Rectal smooth muscle tissue (tissue), 1 donor: Measurements from ENCODE around the gene ZIC5.

Source experiments
- H3K27ac ChIP-seq: one replicate; pipeline ENCODE4 v1.7.0; 2013; ENCODE audit warnings: low read depth, low read length, inconsistent platforms
- H3K27me3 ChIP-seq: one replicate; pipeline ENCODE4 v1.7.0; 2013; ENCODE audit warnings: low read length; ENCODE audit not compliant: control insufficient read depth, insufficient read depth
- H3K36me3 ChIP-seq: one replicate; pipeline ENCODE4 v1.7.0; 2013; ENCODE audit warnings: low read length; ENCODE audit not compliant: control insufficient read depth, insufficient read depth
- H3K4me1 ChIP-seq: one replicate; pipeline ENCODE4 v1.7.0; 2013; ENCODE audit warnings: low read length; ENCODE audit not compliant: control insufficient read depth, insufficient read depth
- H3K4me3 ChIP-seq: one replicate; pipeline ENCODE4 v1.7.0; 2013; ENCODE audit warnings: low read length
- H3K9ac ChIP-seq: one replicate; pipeline ENCODE4 v1.7.0; 2013; ENCODE audit warnings: low read length

The ZIC5 gene

GRCh38 chr13:99977912-99978798 lies 6.6 kb upstream of the ZIC5 start:
- Histone ChIP-seq H3K27ac (no peak overlapping the region), H3K4me3 (no peak overlapping the region), H3K9ac (no peak overlapping the region), H3K36me3 (no peaks in the 10 kb centered on the region), H3K4me1 (no peaks in the 10 kb centered on the region), H3K27me3 (peaks cover 74% of the 10 kb centered on the region)

- no peaks in the 10 kb centered on the region for H3K4me1 ChIP-seq
- peaks cover 73% of the 10 kb centered on the region for H3K27me3 ChIP-seq
- no peak overlapping the region for H3K4me3 ChIP-seq
- no peaks in the 10 kb centered on the region for H3K36me3 ChIP-seq
- no peak overlapping the region for H3K9ac ChIP-seq
- H3K27ac ChIP-seq: no peak overlapping the region
Measured at GRCh38 chr13:99977334-99977911, 5.9 kb upstream of the ZIC5 start.

- peaks cover 81% of the 10 kb centered on the region for H3K27me3 ChIP-seq
- H3K9ac ChIP-seq: no peak overlapping the region
- no peak overlapping the region for H3K27ac ChIP-seq
- no peaks in the 10 kb centered on the region for H3K4me1 ChIP-seq
- H3K36me3 ChIP-seq: no peaks in the 10 kb centered on the region
- H3K4me3 ChIP-seq: no peak overlapping the region
Measured at GRCh38 chr13:99976575-99976974, 5.0 kb upstream of the ZIC5 start.

- Histone ChIP-seq H3K9ac (no peak overlapping the region), H3K27ac (no peak overlapping the region), H3K36me3 (no peaks in the 10 kb centered on the region), H3K4me3 (no peak overlapping the region), H3K27me3 (peaks cover 82% of the 10 kb centered on the region), H3K4me1 (no peaks in the 10 kb centered on the region)
Measured at GRCh38 chr13:99975626-99976025, 4.1 kb upstream of the ZIC5 start.

- Histone ChIP-seq H3K4me1 (no peaks in the 10 kb centered on the region), H3K4me3 (no peak overlapping the region), H3K9ac (no peak overlapping the region), H3K27ac (no peak overlapping the region), H3K27me3 (peaks cover 83% of the 10 kb centered on the region), H3K36me3 (no peaks in the 10 kb centered on the region)
Measured at GRCh38 chr13:99974939-99975561, 3.5 kb upstream of the ZIC5 start.

- Histone ChIP-seq H3K4me3 (no peak overlapping the region), H3K4me1 (no peaks in the 10 kb centered on the region), H3K27me3 (peaks cover 78% of the 10 kb centered on the region), H3K36me3 (no peaks in the 10 kb centered on the region), H3K27ac (no peak overlapping the region), H3K9ac (no peak overlapping the region)
Measured at GRCh38 chr13:99974296-99974938, 2.9 kb upstream of the ZIC5 start.

GRCh38 chr13:99973808-99974185 lies 2.2 kb upstream of the ZIC5 start:
- Histone ChIP-seq H3K27ac (no peak overlapping the region), H3K4me3 (no peak overlapping the region), H3K4me1 (no peaks in the 10 kb centered on the region), H3K27me3 (peaks cover 79% of the 10 kb centered on the region), H3K36me3 (no peaks in the 10 kb centered on the region), H3K9ac (no peak overlapping the region)

- no peak overlapping the region for H3K27ac ChIP-seq
- no peak overlapping the region for H3K4me3 ChIP-seq
- no peak overlapping the region for H3K9ac ChIP-seq
- no peaks in the 10 kb centered on the region for H3K4me1 ChIP-seq
- H3K27me3 ChIP-seq: peaks cover 75% of the 10 kb centered on the region
- no peaks in the 10 kb centered on the region for H3K36me3 ChIP-seq
Measured at GRCh38 chr13:99973163-99973807, 1.7 kb upstream of the ZIC5 start.

GRCh38 chr13:99972190-99972731 lies 694 bp upstream of the ZIC5 start:
- peaks cover 74% of the 10 kb centered on the region for H3K27me3 ChIP-seq
- H3K4me1 ChIP-seq: no peaks in the 10 kb centered on the region
- H3K27ac ChIP-seq: no peak overlapping the region
- no peak overlapping the region for H3K4me3 ChIP-seq
- no peak overlapping the region for H3K9ac ChIP-seq
- H3K36me3 ChIP-seq: no peaks in the 10 kb centered on the region

GRCh38 chr13:99970651-99971575 lies 654 bp downstream of the ZIC5 start:
- Histone ChIP-seq H3K4me3 (no peak overlapping the region), H3K27me3 (peaks cover 64% of the 10 kb centered on the region), H3K4me1 (no peaks in the 10 kb centered on the region), H3K36me3 (no peaks in the 10 kb centered on the region), H3K27ac (no peak overlapping the region), H3K9ac (no peak overlapping the region)

GRCh38 chr13:99969919-99970650 lies 1.5 kb downstream of the ZIC5 start:
- H3K27me3 ChIP-seq: peaks cover 64% of the 10 kb centered on the region
- H3K4me1 ChIP-seq: no peaks in the 10 kb centered on the region
- H3K27ac ChIP-seq: no peak overlapping the region
- H3K9ac ChIP-seq: no peak overlapping the region
- no peak overlapping the region for H3K4me3 ChIP-seq
- H3K36me3 ChIP-seq: no peaks in the 10 kb centered on the region
